Measurements from ENCODE around the gene CXCL12. TPM values are rescaled to one million over a fixed set of nuclear protein-coding genes. Genes with fewer than 3 reads are reported as not detected.

The CXCL12 gene
- total RNA-seq, 1 experiment from 2014 or later, result 0.47 TPM

GRCh38 chr10:44327461-44327860, 57.4 kb downstream of the CXCL12 start:
- no peaks in the 10 kb centered on the region for H4K20me1 ChIP-seq (ENCODE audit: low read length)
- H3K4me1 ChIP-seq (ENCODE audit: insufficient read depth, low read length), result peaks cover 11% of the 10 kb centered on the region; the same call in 1 of the 2 replicates
- H3K9me2 ChIP-seq (replicated peaks; ENCODE audit: low read length), result no peaks in the 10 kb centered on the region
- intact Hi-C loops (cut with micrococcal nuclease), result no loop called here
- ATAC-seq (no peak), DNase-seq (no peak)
- H3K9me3 ChIP-seq (ENCODE audit: low read length), result no peaks in the 10 kb centered on the region
- POLR2A ChIA-PET (ENCODE audit: unreplicated experiment), result no interaction called here
- H3K4me3 ChIP-seq (ENCODE audit: low read length), result no peak overlapping the region
- H3K79me2 ChIP-seq (ENCODE audit: low read length), result no peaks in the 10 kb centered on the region
- no TSS peak for BruUV-seq (replicated peaks)
- H3K36me3 ChIP-seq (ENCODE audit: low read depth, low read length), result no peaks in the 10 kb centered on the region
- TF ChIP-seq EZH2phosphoT487 (IDR thresholded peaks at IDR 0.05; ENCODE audit: borderline replicate concordance, low read length), result no peak
- TF ChIP-seq, protein P1, sequence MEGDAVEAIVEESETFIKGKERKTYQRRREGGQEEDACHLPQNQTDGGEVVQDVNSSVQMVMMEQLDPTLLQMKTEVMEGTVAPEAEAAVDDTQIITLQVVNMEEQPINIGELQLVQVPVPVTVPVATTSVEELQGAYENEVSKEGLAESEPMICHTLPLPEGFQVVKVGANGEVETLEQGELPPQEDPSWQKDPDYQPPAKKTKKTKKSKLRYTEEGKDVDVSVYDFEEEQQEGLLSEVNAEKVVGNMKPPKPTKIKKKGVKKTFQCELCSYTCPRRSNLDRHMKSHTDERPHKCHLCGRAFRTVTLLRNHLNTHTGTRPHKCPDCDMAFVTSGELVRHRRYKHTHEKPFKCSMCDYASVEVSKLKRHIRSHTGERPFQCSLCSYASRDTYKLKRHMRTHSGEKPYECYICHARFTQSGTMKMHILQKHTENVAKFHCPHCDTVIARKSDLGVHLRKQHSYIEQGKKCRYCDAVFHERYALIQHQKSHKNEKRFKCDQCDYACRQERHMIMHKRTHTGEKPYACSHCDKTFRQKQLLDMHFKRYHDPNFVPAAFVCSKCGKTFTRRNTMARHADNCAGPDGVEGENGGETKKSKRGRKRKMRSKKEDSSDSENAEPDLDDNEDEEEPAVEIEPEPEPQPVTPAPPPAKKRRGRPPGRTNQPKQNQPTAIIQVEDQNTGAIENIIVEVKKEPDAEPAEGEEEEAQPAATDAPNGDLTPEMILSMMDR (conservative IDR thresholded peaks at IDR 0.05; ENCODE audit: low read depth, low read length), result no peak
- no peak for TF ChIP-seq EZH2 (IDR thresholded peaks at IDR 0.05; ENCODE audit: low read length, unreplicated experiment)
- H3K27ac ChIP-seq (ENCODE audit: low read length), result no peak overlapping the region
- H2AFZ ChIP-seq (ENCODE audit: low read length), result no peak overlapping the region
- H3K9ac ChIP-seq (ENCODE audit: low read length), result no peak overlapping the region
- H3F3A ChIP-seq (ENCODE audit: low read length, unreplicated experiment), result no peaks in the 10 kb centered on the region
- CTCF ChIA-PET, result no interaction called here
- no peak overlapping the region for H3K4me2 ChIP-seq (ENCODE audit: low read length)
- no peaks in the 10 kb centered on the region; the same call in 1 of the 2 replicates for H3K27me3 ChIP-seq (ENCODE audit: low read length)
